ENCODE results near the gene CSTPP1. TPM values are rescaled to one million over a fixed set of nuclear protein-coding genes. Genes with fewer than 3 reads are reported as not detected.
A peak's percentile ranks its signal among the peaks of the same experiment; 100 is the strongest.

Gene CSTPP1
- total RNA-seq, 4 donors from 2014 or later: 19.1 to 27.0 (median 21.8) TPM

DNA sequence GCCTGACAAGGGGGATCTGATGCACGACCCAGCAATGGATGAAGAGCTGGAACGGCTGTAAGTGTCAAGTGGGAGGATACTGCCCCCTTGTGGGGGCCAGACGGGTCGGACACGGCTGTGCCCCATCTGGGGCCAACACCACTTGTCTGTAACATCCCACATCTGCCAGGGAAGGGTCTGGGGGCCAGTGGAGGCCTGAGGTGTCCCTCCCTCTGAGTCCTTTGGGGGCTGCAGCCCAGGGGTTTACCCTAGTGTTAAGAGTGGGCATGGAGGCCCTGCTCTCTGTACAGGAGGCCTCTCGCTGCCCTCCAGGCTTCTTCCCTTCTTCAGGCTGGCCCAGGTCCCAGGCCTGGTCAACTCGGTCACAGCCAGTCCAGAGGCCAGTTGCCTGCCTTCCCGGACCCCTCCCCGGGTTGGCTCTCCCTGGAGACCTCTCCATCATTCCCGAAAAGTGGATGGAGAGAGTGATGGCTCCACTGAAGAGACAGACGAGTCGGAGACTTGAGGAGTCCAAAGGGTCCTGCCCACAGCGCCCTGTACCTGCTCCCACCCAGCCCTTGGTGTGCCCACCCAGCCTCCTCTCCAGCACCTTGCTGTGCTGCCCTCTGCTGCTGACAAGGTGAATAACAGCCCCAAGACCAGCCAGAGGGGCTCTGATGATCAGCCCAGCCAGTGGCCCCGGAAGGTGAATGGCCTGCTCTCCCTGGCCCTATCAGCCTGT, 224.7 kb downstream of the CSTPP1 start:
- H3K9me3 ChIP-seq: no peaks in the 10 kb centered on the region
- TF ChIP-seq EP300 (IDR thresholded peaks at IDR 0.05) (no peak), POLR2A (IDR thresholded peaks at IDR 0.05) (no peak), POLR2AphosphoS5 (IDR thresholded peaks at IDR 0.05) (no peak)
- TF ChIP-seq, protein P1, sequence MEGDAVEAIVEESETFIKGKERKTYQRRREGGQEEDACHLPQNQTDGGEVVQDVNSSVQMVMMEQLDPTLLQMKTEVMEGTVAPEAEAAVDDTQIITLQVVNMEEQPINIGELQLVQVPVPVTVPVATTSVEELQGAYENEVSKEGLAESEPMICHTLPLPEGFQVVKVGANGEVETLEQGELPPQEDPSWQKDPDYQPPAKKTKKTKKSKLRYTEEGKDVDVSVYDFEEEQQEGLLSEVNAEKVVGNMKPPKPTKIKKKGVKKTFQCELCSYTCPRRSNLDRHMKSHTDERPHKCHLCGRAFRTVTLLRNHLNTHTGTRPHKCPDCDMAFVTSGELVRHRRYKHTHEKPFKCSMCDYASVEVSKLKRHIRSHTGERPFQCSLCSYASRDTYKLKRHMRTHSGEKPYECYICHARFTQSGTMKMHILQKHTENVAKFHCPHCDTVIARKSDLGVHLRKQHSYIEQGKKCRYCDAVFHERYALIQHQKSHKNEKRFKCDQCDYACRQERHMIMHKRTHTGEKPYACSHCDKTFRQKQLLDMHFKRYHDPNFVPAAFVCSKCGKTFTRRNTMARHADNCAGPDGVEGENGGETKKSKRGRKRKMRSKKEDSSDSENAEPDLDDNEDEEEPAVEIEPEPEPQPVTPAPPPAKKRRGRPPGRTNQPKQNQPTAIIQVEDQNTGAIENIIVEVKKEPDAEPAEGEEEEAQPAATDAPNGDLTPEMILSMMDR (IDR thresholded peaks at IDR 0.05): peak; percentile 24 to 67 (median 63)
- WGBS, 2 donors (ENCODE audit: low coverage in 1 of 2): 20 to 30% methylated on average over 1 to 4 of the region's 14 CpGs
- peaks cover 0 to 21% (median 0%) of the 10 kb centered on the region in 3 donors for H3K4me1 ChIP-seq
- ATAC-seq: peak; percentile 56
- H3K4me3 ChIP-seq: no peak overlapping the region
- H3K36me3 ChIP-seq: peaks cover 0 to 64% of the 10 kb centered on the region in 2 donors
- H3K27ac ChIP-seq: peak overlapping the region in 2 of 4 donors; percentile 35 to 36
- H3K27me3 ChIP-seq: no peaks in the 10 kb centered on the region

DNA sequence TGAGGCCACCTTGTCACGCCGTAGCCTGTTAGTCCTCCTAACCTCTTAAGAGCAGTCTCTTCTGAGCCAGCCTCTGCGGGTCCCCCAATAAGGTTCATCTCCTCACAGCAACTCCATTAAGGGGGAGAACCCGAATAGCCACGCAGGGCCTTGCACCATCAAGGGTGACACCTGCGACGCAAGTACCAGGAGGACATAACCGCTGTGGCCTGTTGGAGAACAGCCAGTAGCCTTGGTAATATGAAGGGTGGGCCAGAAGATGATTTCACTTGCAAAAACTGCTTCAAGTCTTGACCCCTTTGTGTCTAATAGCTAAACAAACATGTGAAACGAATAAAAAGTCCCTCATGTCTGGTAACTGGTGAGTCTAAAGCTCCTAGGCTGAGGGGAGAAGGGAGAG, 225.3 kb downstream of the CSTPP1 start:
- TF ChIP-seq EP300 (IDR thresholded peaks at IDR 0.05) (no peak), POLR2A (IDR thresholded peaks at IDR 0.05) (no peak), POLR2AphosphoS5 (IDR thresholded peaks at IDR 0.05) (no peak)
- TF ChIP-seq, protein P1 (IDR thresholded peaks at IDR 0.05): no peak
- ATAC-seq: no peak
- Histone ChIP-seq H3K4me3 (no peak overlapping the region), H3K27ac (peak overlapping the region in 2 of 4 donors; percentile 35 to 36), H3K27me3 (no peaks in the 10 kb centered on the region), H3K4me1 (peaks cover 0 to 21% (median 0%) of the 10 kb centered on the region in 3 donors), H3K9me3 (no peaks in the 10 kb centered on the region), H3K36me3 (peaks cover 0 to 64% of the 10 kb centered on the region in 2 donors)
- WGBS, 2 donors (ENCODE audit: low coverage in 1 of 2): 6 to 31% methylated on average over 2 to 6 of the region's 9 CpGs

DNA sequence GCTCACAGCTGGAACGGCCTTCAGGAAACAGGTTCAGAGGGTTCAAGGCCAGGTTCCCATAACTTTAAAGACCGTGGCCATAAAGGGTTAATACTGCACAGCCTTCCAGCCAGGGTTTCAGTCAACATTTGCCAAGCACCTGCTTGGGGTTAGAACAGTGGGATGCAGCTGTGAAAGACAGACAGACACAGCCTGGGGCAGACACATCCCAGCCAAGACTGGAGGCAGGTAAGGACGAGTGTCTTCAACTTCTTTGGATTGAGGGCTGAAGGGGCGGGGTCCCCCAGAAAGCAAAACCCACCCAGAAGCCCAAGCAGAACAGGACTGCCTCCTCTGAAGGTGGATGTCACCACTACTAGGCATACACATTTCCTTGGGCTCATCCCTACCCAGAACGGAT, 225.9 kb downstream of the CSTPP1 start:
- TF ChIP-seq POLR2A (IDR thresholded peaks at IDR 0.05) (no peak), POLR2AphosphoS5 (IDR thresholded peaks at IDR 0.05) (no peak), EP300 (IDR thresholded peaks at IDR 0.05) (no peak)
- TF ChIP-seq, protein P1 (IDR thresholded peaks at IDR 0.05): no peak
- WGBS, 2 donors (ENCODE audit: low coverage in 1 of 2): 37 to 40% methylated on average over 1 to 3 of the region's 5 CpGs
- Histone ChIP-seq H3K4me1 (peaks cover 0 to 21% (median 0%) of the 10 kb centered on the region in 3 donors), H3K27ac (peak overlapping the region in 2 of 4 donors; percentile 35 to 36), H3K36me3 (peaks cover 0 to 64% of the 10 kb centered on the region in 2 donors), H3K27me3 (no peaks in the 10 kb centered on the region), H3K9me3 (no peaks in the 10 kb centered on the region), H3K4me3 (no peak overlapping the region)
- no peak for ATAC-seq

DNA sequence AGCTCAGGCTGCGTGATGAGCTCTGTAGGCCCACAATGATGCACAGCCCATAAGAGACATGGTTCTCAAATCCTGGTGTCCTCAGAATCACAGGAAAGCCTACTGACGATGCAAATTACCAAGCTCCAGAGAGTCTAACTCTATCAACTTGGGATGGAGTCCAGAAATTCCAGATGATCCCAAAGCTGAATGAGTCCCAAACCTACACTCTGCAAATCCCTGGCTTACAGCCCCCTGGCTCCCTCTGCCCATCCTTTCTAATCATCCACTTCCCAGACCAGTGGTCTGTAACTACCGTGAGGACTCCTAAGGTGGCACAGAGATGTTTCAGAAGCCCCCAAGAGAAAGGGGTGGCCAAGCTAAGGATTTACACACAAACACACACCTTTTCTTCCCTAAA, 226.6 kb downstream of the CSTPP1 start:
- Histone ChIP-seq H3K4me3 (no peak overlapping the region), H3K36me3 (peaks cover 0 to 64% of the 10 kb centered on the region in 2 donors), H3K27me3 (no peaks in the 10 kb centered on the region), H3K9me3 (no peaks in the 10 kb centered on the region), H3K27ac (no peak overlapping the region), H3K4me1 (peaks cover 0 to 21% (median 0%) of the 10 kb centered on the region in 3 donors)
- 19 to 25% methylated on average over 2 to 3 of the region's 3 CpGs for WGBS, 2 donors (ENCODE audit: low coverage in 1 of 2)
- TF ChIP-seq POLR2AphosphoS5 (IDR thresholded peaks at IDR 0.05) (no peak), EP300 (IDR thresholded peaks at IDR 0.05) (no peak), POLR2A (IDR thresholded peaks at IDR 0.05) (no peak)
- TF ChIP-seq, protein P1 (IDR thresholded peaks at IDR 0.05): no peak
- ATAC-seq: no peak

DNA sequence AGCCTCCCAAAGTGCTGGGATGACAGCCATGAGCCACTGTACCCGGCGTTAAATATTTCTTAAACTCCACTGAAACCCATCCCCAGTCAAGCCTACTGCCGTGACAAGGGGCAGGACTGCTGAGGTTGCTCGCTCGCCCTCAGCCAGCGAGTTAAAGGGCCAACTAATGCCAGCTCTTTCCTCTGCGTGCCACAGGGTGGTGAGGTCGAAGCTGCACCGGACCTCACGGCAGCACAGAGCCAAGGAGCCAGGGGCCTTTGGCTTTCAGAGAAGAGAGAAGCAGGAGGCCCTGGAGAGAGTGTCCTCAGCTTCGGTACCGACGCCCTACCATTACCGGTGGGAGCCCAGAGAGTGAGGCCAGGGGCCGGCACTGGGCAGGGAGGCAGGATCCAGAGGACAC, 227.3 kb downstream of the CSTPP1 start:
- no peak overlapping the region for H3K27ac ChIP-seq
- H3K4me3 ChIP-seq: no peak overlapping the region
- peaks cover 0 to 21% (median 0%) of the 10 kb centered on the region in 3 donors for H3K4me1 ChIP-seq
- H3K36me3 ChIP-seq: peaks cover 0 to 69% of the 10 kb centered on the region in 2 donors
- H3K27me3 ChIP-seq: no peaks in the 10 kb centered on the region
- WGBS, 2 donors (ENCODE audit: low coverage in 1 of 2): 83% methylated on average over 1 of the region's 15 CpGs; no CpG with 5 or more reads in 1 of the 2 donors
- H3K9me3 ChIP-seq: no peaks in the 10 kb centered on the region
- no peak for TF ChIP-seq EP300 (IDR thresholded peaks at IDR 0.05)
- TF ChIP-seq POLR2AphosphoS5 (IDR thresholded peaks at IDR 0.05): no peak
- TF ChIP-seq POLR2A (IDR thresholded peaks at IDR 0.05): no peak
- TF ChIP-seq, protein P1 (IDR thresholded peaks at IDR 0.05): no peak
- ATAC-seq: no peak

Data from gastroesophageal sphincter (tissue), 4 donors.